SHP77 treated with DMSO at 0.1 percent for 48 hours (cell line): ENCODE results near the gene EXOC4.

ENCODE experiments used
- DNase-seq: peaks from one replicate; lab custom pipeline; 2025; lab: John Stamatoyannopoulos, UW

EXOC4 gene

DNA sequence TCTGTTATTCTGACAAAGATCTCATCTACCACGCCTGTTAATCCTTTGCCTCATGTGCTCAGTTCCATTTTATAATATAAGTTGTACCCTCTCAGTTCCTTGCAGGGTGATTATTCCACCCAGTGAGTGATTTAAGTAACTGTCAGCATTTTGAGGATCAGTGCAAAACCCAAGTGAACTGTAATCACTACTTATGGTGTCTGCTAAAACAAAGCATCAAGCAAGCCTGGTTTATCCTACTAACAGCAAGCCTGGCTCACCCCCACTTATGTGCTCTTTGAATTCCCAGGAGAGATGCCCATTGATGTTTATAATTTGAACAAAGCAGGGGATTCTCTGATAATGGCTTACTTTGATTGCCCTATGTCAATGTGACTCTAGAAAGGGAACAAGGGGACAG, 687.5 kb downstream of the EXOC4 start:
- DNase-seq = no peak

DNA sequence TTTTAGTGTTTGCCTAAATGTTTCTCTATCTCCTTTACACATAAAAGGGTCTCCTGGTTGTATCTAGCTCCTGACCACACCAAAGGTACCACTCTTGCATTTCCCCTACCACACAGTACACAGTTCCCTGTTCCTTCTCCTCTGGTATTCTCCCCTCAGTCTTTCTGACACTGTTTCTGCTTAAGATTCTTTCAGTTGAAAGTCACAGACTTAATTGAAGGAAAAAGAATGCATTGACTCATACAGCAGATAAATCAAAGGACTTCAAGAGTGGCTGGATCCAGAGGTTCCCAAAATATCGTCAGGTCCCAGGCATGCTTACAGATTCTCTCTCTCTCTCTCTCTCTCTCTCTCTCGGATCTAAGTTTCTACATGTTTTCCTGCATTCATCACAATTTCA, 688.6 kb downstream of the EXOC4 start:
- DNase-seq = no peak

DNA sequence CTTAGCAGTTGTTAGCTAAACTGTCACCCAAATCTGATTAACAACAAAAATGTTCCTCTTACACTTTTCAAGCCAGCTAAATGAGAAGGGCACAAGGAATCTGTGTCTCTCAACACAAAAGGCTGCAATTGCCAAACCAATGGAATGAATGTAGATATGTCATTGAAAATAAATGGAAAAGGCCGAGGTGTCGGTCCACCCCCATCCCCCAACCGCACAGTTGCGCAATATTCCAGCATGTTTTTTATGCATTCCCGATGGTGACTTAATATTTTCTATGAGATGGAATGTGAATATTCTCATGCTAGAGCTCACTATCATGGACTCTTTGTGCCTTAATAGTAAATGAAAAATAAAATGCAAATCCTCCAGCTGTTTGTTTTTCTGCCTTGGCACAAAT, 692.6 kb downstream of the EXOC4 start:
- DNase-seq = no peak

DNA sequence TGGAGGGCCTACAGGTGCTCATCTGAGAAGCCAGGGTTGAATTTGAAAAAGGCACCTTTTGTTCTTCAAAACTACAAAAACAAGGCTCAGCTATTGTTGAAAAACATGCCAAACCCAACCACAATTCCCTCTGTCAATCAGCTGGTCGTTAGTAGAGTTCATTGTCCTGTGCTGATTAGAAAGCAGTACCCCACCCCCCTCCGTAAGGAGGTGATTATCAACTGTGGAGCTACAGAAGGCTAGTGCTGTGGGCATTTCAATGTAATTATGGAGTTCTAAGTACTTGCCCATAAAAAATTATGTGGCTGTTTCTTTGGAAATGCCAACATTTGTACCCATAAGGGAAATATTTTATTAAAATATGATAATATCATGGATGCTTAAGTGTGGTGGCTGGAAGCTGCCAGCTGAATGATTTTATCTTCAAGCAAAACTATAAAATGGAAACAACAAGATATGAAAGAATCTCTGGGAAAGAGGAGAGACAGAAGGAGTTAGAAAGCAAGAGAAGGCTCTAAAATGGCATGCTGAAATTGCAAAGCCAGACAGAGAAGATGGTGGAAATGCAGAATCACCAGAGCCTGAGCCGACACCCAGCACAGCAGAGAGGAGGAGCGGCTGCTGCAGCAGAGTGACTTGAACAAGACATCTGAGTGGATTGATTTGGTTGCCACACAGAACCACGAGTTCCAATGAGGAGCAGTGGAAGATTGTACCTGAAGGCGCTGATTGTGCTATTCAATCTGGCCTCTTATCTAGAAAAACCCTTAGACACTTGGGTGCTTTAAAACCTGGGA, 694.8 kb downstream of the EXOC4 start:
- no peak for DNase-seq

DNA sequence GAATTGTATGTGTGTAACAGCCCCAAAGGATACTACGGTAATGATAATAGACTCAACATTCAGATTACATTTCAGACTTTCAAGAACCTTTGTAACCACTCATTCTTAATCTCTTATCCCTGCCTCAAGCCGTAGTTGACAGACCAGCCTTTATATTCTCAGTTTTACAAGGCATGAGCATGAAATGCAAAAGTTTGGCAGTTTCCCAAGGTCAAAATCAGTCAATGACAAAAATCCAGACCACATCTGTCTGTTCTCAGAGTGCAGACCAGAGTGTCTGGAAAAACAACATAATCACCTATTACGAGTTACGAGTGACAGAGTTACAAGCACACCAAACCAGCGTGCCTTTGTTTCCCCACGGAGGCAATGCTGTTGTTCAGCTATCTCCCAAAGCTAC, 695.7 kb downstream of the EXOC4 start:
- DNase-seq = no peak

DNA sequence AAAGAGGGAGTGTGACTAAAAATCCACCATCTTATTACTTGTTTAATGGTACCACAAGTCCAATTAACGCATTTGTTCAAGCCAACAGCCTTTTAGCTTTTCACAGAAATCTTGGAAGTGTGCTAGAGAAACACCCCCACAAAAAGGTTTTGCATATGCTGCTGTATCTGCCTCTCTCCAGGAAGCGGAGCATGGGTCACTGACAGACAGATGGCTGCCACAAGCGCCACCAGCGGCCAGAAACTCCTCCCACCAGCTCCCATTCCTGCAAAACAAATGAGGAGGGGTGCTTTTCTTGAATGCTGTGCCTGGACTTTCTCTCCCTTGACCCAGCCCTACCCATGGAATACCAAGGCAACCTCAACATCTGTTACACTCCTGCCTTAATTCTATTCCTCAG, 698.0 kb downstream of the EXOC4 start:
- DNase-seq = no peak

DNA sequence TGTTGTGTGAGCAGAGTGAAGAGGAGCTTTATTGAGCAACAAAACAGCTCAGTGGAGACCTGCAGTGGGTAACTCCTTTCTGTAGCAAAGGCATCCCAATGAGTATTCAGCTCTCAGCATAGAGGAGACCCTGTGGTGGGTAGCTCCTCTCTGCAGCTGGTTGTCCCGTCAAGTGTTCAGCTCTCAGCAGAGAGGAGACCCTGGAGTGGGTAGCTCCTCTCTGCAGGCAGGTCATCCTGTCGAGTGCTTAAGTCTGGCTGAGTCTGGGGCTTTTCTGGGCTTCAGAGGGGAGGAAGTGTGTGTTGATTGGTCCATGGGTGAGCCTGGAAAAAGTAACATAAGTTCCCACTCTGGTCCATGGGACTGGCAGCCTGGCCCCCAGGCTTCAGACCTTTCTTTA, 702.3 kb downstream of the EXOC4 start:
- no peak for DNase-seq

DNA sequence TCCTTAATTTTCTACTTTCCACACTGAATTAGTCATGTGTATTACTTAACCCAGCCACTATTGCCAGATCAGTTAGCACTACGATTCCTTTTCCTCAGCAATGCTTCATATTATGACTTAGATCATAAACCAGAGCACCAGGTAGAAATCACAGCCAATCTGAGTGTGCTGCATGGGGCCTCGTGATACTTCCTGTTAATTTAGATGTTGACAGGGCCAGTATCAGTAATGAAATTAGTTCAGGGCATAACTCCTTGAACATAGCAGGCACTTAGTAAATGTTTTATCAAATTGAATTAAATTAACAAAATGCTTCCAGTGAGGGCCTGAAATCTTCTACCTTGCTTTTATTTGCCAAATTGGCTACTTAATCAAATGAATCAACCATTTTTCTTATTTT, 705.0 kb downstream of the EXOC4 start:
- DNase-seq = no peak

DNA sequence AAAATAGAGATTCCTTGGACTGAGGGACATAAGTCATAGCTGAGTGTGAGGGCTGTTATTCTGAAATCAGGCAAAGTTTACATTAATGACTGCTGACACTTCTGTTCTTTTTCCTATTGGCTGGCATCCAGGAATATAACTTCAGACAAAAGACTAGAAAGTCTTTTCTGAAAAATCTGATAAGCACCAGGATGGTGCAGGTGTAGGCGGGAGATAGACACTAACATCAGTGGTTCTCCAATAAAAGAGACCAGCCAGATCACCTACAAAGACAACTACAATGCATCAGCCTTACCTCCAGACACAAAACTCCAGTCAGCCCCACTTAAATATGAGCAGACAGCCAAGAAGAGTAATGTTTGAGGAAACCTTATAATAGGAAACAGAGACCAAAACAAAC, 705.9 kb downstream of the EXOC4 start:
- no peak for DNase-seq

DNA sequence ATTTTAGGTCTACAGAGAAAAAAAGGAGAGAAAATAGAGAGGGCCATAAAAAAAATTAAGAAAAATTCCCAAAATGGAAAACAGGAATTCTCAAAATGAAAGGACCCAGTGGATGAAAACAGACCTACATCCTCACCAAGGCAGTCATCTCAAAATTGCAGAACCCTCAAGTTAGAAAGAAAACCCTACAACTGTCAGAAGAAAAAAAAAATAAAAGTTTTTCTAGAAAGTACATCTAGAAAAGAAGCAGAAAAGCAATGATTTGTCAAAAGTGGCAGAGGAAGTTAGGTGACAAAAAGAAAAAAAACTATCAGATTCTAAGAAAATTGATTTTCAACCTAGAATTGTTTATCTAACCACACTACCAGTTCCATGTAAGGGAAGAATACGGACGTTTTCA, 706.6 kb downstream of the EXOC4 start:
- DNase-seq = no peak

DNA sequence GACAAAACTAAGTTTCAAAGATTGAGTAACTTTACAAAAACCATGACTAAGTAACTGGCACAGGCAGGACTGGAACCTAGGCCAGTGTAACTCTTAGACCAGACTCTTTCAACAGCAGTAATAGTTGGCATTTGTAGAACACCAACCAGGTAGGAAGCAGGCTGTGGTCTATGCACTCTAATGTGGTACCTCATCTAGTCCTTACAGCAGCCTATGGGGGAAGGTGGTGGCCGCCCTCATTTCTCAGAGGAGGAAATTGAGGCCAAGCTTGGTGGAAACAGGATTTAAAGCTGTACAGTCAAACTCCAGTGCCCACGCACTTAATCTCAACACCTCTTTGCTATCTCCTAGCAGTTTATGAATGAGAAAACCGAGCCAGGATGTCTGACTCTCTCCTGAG, 708.8 kb downstream of the EXOC4 start:
- no peak for DNase-seq

DNA sequence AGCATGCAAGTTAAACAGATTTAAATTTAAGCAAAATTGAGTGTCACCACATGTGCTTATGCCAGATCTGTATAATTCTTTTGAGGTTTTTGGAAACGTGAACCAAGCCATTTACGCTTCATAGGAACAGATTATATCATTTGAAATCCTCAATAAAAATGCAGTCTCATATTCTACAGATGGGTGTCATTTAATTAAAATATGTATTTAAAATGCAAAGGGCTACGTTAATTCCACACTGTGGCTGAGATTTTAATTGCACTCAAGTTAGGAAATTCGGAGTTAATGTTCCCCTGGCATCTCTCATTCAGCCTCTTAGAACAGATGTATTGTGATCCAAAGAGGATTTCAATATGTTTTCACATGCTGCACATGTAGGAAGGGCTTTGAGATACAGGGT, 709.8 kb downstream of the EXOC4 start:
- DNase-seq = no peak

DNA sequence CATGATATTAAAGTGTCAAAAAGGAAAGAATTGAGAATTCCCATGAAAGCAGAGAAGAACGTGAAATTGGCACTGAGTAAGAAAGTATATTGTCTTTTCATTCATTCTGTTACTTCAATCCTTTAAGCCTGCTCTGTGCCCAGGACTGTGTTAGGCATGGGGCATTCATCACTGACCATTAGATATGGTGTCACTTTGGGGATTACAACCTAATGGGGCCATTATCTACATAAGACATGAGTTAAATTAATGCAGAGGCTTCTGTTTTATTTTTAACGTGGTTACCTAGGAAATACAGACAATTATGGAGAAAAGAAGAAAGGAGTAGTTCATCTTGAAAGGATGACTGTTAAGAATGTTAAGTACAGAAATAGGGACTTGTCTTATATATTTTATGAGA, 710.8 kb downstream of the EXOC4 start:
- no peak for DNase-seq

DNA sequence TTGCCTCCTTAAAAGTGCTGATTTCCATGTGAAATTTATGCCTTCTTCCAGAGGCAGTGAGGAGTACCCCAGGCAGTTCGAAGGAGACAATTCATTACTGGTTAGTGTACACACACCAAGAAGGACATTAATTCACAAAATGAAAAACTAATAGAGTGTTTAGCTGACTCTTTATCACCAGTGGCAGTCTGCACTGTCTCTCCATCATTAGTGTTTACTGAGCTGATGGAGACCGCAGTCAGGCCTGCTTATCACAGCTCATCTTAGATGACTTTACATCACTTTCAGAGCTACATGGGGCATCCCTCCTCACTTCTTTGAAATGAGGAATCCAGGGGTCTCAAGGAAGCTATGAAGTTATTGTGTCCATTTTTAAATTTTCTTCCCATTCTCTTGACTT, 718.7 kb downstream of the EXOC4 start:
- no peak for DNase-seq

DNA sequence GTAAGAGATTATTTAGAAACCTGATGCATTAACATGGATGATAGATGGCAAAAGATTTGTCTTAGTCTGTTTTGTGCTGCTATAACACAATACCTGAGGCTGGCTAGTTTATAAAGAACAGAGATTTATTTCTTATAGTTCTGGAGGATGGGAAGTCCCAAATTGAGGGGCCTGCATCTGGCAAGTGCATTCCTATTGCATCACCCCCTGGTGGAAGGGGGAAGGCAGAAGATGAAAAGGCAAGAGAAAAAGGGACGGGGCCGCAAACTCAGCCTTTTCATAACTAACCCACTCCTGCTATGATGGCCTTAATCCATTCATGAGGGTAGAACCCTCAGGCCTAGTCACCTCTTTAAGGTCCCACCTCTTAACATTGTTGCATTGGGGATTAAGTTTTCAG, 720.8 kb downstream of the EXOC4 start:
- DNase-seq = no peak

DNA sequence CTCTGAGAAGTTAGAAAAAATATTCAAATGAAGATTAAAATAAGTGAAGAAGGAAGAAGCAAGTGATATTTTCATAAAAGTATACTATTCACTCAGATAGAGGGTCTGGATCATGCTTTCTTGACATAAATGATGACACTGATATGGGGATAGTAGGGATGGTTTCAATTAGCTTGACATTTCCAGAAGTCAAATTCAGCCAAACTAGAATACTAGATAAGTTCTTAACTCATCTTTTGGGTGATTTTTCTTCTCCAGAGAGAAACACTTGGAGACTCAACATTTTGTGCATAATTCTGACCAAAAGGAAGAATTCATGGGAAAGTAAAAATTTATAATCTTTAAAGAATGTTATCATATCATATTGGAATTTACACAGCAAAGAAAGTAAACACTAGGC, 722.3 kb downstream of the EXOC4 start:
- DNase-seq = no peak

DNA sequence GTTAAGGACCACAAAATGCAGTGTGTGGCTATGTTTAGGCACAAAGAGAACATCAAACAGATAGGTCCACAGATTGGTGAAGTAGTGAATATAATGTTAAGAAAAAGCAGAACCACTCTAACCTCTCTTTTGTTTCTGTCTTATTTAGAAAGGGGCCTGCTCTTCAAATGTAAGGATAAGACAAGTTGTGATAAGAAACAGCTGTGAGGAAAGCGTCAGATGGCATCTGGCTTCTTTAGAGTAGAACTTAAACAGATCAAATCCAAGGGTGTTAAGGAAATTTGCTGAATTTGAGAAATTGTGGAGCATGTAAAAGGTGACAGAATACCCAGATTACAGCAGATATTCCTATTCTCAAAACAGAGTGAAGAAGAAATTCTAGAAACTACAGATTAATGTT, 723.3 kb downstream of the EXOC4 start:
- no peak for DNase-seq

DNA sequence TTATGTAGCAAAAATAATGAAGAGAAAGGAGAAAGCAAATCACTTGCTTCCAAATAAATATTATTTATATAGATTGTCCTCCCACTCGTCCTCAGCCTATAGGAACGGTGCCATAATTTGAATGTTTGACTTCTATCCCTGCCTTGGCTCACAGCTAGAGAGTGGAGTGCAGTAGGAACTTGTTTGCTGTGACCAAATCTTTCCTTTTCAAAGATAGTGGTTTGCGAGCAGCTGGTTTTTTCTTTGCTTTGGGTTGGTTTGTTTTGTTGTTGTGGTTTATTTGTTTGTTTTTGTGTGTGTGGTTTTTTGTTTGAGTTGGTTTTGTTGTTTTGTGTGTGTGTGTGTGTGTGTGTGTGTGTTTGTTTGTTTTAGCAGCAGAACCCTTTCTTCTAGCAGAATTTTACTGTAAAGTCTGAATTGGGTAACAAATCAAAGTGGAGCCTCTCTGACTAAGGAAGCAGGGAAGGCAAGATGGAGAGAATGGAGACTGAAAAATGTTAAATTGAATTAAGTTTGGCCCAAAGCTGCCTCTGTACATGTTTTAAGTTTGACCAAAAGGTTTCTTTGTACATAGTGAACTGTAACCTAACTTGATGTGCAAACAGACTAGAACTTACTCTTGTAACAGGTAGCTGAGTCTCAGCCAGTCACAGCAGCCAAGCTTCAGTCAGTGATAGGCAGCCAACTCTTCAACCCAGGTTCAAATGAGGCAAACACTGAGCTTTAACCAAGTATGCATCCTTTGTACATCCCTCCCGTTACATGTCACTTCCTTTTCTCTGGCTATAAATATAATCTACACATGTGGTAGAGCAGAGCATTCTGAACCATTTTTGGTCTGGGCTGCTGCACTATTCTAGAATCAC, 724.8 kb downstream of the EXOC4 start:
- DNase-seq = no peak

DNA sequence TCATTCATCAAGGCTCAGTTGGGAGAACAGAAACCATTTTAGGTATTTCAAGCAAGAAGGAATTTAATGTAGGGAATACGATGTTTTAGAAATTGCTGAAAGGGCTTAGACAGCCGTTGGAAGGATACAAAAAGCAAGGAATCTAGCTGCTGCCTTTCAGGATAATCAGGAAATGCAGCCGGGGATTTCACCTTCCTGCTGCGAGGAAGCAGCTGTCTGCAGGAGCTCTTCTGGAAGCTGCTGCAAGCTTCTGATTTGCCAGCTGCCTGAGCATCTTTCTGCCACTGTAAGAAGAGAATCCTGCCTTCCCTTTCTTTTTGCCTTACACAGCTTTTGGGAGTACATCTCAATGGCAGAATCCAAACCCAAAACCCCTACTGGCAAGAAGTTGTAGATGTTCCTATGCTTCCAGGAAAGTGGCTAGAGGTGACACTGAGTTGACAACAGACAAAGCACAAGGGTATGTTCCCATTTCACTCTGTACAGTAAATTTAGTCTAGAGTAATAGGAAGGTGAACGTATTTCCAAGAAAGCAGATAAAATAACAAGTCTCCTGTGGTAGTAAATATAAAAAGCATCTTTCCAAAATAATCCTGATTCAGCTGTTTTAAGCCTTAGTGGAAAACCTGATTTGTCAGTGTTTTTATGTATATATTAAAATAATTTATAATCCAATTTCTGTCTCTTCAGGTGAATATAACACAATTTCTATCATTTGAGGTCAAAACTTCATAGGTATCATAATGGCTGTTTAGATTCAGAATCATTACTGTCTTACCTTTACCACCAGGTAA, 725.8 kb downstream of the EXOC4 start:
- DNase-seq = no peak

DNA sequence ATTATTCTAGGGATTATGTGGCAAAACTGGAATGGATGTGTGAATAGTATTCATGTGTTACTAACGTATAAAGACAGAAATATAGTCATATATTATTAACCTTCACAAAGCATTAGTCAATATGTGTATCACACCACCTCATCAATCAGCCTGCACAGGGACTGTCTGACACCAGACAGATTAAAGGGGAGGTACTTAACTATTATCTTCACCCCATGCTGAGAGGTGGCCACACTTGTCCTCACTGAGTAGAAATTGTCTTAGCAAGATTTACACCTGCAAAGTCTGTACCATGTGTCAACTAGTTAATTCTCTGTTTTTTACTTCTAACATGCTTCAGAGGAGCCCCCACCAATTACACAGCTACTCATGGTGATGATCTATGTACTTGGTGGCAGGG, 727.9 kb downstream of the EXOC4 start:
- DNase-seq = no peak

DNA sequence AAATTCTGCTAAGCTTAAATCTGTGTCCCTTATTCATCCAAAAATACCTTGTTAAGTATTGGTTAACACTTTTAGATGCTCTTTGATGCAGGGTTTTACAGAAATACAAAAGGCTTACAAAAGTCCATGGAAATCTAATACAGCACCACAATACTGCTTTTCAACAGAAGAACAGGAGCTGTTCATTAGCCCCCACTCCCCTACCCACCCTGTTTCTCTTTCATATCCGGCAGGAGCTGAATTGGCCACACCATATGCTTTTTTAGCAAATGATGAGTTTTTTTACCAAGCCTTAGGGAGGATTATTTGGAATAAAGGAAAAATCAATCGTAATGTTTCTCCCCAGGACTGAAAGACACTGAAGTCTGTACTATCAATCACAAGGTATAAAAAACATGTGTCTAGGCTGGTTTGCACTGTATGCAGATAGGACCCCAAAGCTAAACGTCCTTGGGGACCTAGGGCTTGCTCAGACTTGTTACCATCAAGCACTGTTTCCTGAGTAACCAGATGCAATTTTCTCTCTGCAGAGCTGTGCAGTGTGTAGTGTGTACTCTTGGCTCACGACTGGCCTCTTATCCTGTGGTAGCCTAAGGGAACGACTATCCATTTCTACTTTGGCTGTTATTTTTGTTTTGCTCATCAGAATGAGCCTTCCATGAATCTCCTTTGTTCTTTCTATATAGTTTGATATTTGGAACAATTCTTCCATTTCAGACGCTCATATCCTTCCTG, 731.0 kb downstream of the EXOC4 start:
- DNase-seq = no peak

DNA sequence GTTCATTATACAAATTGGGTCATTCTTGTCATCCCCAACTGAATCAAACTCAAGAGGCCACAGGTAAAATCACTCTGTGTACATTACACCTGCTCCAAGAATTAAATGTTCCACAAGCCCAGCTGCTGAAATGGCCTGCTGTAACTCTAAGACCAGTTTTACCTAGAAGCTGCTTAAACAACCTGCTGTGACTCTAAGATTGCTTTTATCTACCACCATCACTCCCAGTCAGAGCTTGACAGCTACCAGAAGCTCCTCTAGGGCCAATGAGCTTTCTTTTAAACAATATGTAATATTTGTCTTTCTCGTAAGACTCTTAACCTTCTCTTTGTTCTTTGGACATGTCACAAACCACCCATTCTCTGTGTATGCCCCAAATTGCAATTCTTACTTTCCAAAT, 732.4 kb downstream of the EXOC4 start:
- DNase-seq = no peak
